ENCODE data around the gene CCT5. TPM values are rescaled to one million over a fixed set of nuclear protein-coding genes. Genes with fewer than 3 reads are reported as not detected.
"Not testable (repeated sequence)": the region's sequence is repeated elsewhere in the genome, so short reads cannot be mapped to it uniquely, and the experiment has no call there.

The CCT5 gene
- polyA plus RNA-seq, 3 donors: 234 to 298 (median 257) TPM

DNA sequence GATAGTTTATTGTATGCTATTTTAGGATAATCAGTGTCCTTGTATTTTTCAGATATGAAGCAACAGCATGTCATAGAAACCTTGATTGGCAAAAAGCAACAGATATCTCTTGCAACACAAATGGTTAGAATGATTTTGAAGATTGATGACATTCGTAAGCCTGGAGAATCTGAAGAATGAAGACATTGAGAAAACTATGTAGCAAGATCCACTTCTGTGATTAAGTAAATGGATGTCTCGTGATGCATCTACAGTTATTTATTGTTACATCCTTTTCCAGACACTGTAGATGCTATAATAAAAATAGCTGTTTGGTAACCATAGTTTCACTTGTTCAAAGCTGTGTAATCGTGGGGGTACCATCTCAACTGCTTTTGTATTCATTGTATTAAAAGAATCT lies 14.5 kb downstream of the CCT5 start:
- DNase-seq (ENCODE audit: extremely low read depth in 1 of 11, low read depth in 9 of 11, low spot score in 4 of 11): no peak

- DNase-seq (ENCODE audit: extremely low read depth in 1 of 11, low read depth in 9 of 11, low spot score in 4 of 11): no peak
Measured at GRCh38 chr5:10265245-10266109, 15.4 kb downstream of the CCT5 start.

GRCh38 chr5:10266137-10266536 lies 16.1 kb downstream of the CCT5 start:
- DNase-seq (ENCODE audit: extremely low read depth in 1 of 11, low read depth in 9 of 11, low spot score in 4 of 11): no peak

- DNase-seq (ENCODE audit: extremely low read depth in 1 of 11, low read depth in 9 of 11, low spot score in 4 of 11): no peak
Measured at GRCh38 chr5:10266839-10267238, 16.8 kb downstream of the CCT5 start.

- no peak for DNase-seq (ENCODE audit: extremely low read depth in 1 of 11, low read depth in 9 of 11, low spot score in 4 of 11)
Measured at GRCh38 chr5:10268100-10268499, 18.0 kb downstream of the CCT5 start.

- no peak for DNase-seq (ENCODE audit: extremely low read depth in 1 of 11, low read depth in 9 of 11, low spot score in 4 of 11)
Measured at GRCh38 chr5:10272053-10272874, 22.2 kb downstream of the CCT5 start.

DNA sequence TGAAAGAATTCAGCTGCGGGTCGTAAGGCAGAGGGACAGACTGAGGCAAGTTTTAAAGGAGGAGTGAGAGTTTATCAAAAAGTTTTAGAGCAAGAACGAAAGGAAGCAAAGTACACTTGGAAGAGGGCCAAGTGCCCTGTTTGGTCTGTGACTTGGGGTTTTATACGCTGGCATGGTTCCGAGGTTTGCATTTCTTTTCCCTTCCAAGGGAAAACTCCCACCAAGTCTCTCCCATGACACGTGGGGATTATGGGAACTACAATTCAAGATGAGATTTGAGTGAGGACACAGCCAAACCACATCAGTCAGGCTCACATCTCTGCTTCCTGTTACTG lies 22.8 kb downstream of the CCT5 start:
- not testable (repeated sequence) for DNase-seq (ENCODE audit: extremely low read depth in 1 of 11, low read depth in 9 of 11, low spot score in 4 of 11)

GRCh38 chr5:10275460-10275859 lies 25.4 kb downstream of the CCT5 start:
- DNase-seq (ENCODE audit: extremely low read depth in 1 of 11, low read depth in 9 of 11, low spot score in 4 of 11): no peak

- no peak for DNase-seq (ENCODE audit: extremely low read depth in 1 of 11, low read depth in 9 of 11, low spot score in 4 of 11)
Measured at GRCh38 chr5:10275991-10276390, 25.9 kb downstream of the CCT5 start.

- no peak for DNase-seq (ENCODE audit: extremely low read depth in 1 of 11, low read depth in 9 of 11, low spot score in 4 of 11)
Measured at GRCh38 chr5:10276691-10277090, 26.6 kb downstream of the CCT5 start.

- no peak for DNase-seq (ENCODE audit: extremely low read depth in 1 of 11, low read depth in 9 of 11, low spot score in 4 of 11)
Measured at GRCh38 chr5:10277773-10278630, 27.9 kb downstream of the CCT5 start.

DNA sequence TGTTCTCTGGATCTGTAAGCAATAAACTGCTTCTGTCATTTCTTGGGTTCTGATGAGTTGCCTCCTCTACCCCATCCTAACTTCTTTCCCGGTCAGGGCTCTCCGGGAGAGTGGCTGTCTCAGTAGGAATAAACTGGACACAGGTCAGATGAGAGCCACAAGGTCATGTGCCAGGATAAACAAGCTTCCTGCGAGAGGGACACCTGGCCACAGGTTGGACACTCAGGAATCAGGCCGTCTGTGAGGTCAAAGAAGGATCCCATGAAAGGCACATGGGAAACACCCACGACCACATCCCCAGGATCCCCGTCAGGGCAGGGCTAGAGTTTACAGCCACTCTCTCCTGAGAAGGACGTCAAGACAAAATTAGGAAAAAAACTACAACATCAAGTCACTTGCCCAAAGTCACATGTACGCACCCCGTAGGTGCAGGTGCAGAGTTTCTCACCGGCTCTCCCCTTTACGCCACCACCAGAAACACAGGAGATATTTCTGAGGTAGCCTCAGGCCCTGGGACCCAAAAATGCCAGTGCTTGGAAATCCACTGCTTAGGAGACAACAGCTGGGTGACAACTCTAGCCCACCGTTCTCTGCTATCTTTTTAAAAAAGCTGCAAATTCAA lies 28.7 kb downstream of the CCT5 start:
- no peak for DNase-seq (ENCODE audit: extremely low read depth in 1 of 11, low read depth in 9 of 11, low spot score in 4 of 11)

DNA sequence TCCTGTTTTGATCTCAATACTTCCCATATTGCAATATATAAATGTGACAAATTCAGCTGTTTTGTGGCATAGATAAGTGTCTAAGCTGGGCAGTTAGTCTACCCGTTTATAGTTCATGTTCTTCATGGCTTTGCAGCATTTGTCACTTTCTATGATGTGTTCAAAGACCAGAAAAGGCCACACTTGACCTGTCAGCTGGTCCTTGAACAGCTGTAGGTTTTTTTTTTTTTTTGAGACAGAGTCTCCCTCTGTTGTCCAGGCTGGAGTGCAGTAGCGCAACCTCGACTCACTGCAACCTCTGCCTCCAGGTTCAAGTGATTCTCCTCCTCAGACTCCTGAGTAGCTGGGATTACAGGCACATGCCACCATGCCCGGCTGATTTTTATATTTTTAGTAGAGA lies 29.2 kb downstream of the CCT5 start:
- no peak for DNase-seq (ENCODE audit: extremely low read depth in 1 of 11, low read depth in 9 of 11, low spot score in 4 of 11)

DNA sequence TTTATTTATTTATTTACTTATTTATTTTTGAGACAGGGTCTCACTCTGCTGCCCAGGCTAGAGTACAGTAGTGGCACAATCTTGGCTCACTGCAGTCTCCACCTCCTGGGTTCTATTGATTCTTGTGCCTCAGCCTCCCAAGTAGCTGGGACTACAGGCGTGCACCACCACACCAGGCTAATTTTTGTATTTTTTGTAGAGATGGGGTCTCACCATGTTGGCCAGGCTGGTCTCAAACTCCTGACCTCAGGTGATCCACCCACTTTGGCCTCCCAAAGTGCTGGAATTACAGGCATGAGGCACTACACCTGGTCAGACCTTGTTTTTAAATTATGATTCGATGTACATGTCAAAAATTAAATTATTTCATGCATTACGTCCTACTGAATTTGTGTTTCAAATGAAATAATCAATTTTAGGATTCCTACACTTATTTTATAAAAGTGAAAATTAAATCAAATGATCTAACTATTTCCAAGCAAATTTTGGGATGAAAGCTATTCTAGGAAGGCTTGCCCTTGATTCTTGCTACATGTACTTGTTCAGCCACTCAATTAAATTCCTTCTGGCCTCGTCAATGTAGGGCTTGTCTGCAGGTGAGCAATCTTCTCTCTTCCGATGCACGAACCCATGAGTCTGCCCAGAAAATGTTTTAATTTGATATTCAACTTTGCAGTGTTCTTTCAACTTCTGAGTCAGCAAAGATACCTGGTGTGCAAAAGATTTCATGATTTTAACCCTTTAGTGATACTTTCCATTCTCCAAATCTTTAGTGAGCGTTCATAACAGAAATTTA lies 30.0 kb downstream of the CCT5 start:
- DNase-seq (ENCODE audit: extremely low read depth in 1 of 11, low read depth in 9 of 11, low spot score in 4 of 11): no peak

GRCh38 chr5:10283927-10284635 lies 34.0 kb downstream of the CCT5 start:
- peak; percentile 68 to 81 (median 72) for DNase-seq (ENCODE audit: extremely low read depth in 1 of 11, low read depth in 9 of 11, low spot score in 4 of 11)

DNA sequence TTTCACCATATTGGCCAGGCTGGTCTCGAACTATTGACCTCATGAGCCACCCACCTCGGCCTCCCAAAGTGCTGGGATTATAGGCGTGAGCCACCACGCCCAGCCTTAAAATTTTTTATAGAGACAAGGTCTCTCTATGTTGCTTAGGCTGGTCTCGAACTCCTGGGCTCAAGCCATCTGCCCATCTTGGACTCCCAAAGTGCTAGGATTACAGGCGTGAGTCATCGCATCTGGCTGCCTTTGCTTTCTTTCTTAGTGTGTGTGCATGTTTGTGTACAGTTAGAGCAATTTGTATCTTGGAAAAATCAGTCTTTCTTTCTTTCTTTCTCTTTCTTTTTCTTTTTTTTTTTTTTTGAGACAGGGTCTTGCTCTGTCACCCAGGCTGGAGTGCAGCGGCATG lies 35.3 kb downstream of the CCT5 start:
- not testable (repeated sequence) for DNase-seq (ENCODE audit: extremely low read depth in 1 of 11, low read depth in 9 of 11, low spot score in 4 of 11)

DNA sequence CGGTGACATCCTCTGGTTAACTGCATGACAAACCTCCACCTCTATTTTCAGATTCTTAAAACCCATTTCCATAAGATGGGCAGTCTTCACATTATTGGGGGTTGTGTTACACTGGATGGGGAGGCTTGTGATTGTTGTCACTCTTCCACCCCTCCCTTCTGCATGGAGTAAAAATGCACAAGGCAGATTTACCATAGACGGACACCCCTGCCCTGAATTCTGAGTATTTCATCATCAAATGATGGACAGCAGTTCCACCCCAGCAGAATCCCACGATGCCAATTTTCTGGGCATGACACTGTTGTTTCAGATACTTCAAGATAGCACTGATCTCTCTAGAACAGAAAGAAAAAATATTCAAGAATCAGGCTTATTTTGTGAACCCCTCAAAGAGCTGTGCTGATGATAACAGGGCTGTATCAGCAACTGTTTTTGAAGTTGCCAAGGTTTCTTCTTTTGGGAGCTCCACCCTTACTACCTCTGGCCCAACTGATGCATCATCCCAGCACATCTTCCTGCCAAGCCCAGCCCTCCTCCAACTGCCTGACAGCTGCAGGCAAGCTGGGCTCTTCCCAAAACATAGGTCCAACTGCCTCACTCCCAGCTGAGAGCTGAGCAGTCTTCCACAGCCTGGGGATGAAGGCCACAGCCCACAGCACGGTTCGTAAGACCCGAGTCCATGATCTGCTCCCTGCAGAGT lies 36.2 kb downstream of the CCT5 start:
- no peak for DNase-seq (ENCODE audit: extremely low read depth in 1 of 11, low read depth in 9 of 11, low spot score in 4 of 11)

Data from renal cortex interstitium (tissue), 11 donors.